H1 (cell line): Measurements from ENCODE around the gene TMX3. TPM values are rescaled to one million over a fixed set of nuclear protein-coding genes. Genes with fewer than 3 reads are reported as not detected.

ENCODE experiments used
- CBX5 ChIP-seq: fragments of 300-800, 300-1000 bp; sonication (generic); IDR thresholded peaks from 2 replicates; pipeline ENCODE4 v1.7.1; 2016; ENCODE audit warnings: antibody characterized with exemption, low read length, low read depth
- CHD2 ChIP-seq: IDR thresholded peaks from 2 replicates; pipeline ENCODE4 v1.6.1; 2012; ENCODE audit warnings: low read length, improper control_type of control experiment
- CHD7 ChIP-seq: fragments of 300-600 bp; sonication (generic); IDR thresholded peaks from 2 replicates; pipeline ENCODE4 v1.7.1; 2012; ENCODE audit warnings: low read length, moderate library complexity, mild to moderate bottlenecking, inconsistent platforms; ENCODE audit not compliant: insufficient replicate concordance
- GTF2F1 ChIP-seq: IDR thresholded peaks from 2 replicates; pipeline ENCODE4 v1.6.1; 2012; ENCODE audit warnings: low read depth, low read length, improper control_type of control experiment, borderline replicate concordance
- POU5F1 ChIP-seq: IDR thresholded peaks from 2 replicates; pipeline ENCODE4 v1.6.1; 2011; ENCODE audit warnings: low read depth, mild to moderate bottlenecking, low read length, moderate library complexity
- RAD21 ChIP-seq, 2 experiments: IDR thresholded peaks in 1 of 2; conservative IDR thresholded peaks in 1 of 2; 2 replicates each; pipeline ENCODE4 v1.6.1; 2011; ENCODE audit warnings: low read depth in 2 of 2, low read length in 2 of 2, improper control_type of control experiment in 1 of 2, inconsistent platforms in 1 of 2, mild to moderate bottlenecking in 1 of 2, moderate library complexity in 1 of 2
- RNF2 ChIP-seq: fragments of 200-900, 300-1000 bp; sonication (generic); IDR thresholded peaks from 2 replicates; pipeline ENCODE4 v1.7.1; 2016; ENCODE audit warnings: borderline replicate concordance, low read depth, mild to moderate bottlenecking, antibody characterized with exemption, low read length; ENCODE audit not compliant: poor library complexity, severe bottlenecking; ENCODE audit errors: missing control alignments
- SIX5 ChIP-seq: IDR thresholded peaks from 2 replicates; pipeline ENCODE4 v1.6.1; 2011; ENCODE audit warnings: mild to moderate bottlenecking, low read depth, low read length
- SRF ChIP-seq: IDR thresholded peaks from 2 replicates; pipeline ENCODE4 v1.6.1; 2011; ENCODE audit warnings: mild to moderate bottlenecking, low read depth, low read length, moderate library complexity
- polyA plus RNA-seq, 7 experiments: library from polyadenylated mRNA; depleted of rRNA in 3 of 7; stranded (reverse) in 5 of 7; unstranded in 2 of 7; fragments of >200 nt in 5 of 7; fragments of 200-250 nt in 2 of 7; gene quantifications; 1 replicate in 5 of 7; 2 replicates in 1 of 7; 4 replicates in 1 of 7; pipeline versions ENCODE4 v1.2.1 to v1.2.3, GENCODE V29; 2011 to 2013; ENCODE audit warnings: missing spikeins in 2 of 7, mixed read lengths in 2 of 7
- total RNA-seq: library from RNA; stranded (reverse); fragmentation: NEBNext Ultra II Directional; extraction: Animal tissue kit (Norgen Biotek cat#: 25700); gene quantifications from 2 replicates; pipeline ENCODE4 v1.2.1, GENCODE V29; 2021

Gene TMX3
- total and polyA plus RNA-seq, 2 of the 8 experiments (the other 6 are each of a cell fraction or from before 2014, with no cell fraction given), result 12.6 to 29.0 TPM

DNA sequence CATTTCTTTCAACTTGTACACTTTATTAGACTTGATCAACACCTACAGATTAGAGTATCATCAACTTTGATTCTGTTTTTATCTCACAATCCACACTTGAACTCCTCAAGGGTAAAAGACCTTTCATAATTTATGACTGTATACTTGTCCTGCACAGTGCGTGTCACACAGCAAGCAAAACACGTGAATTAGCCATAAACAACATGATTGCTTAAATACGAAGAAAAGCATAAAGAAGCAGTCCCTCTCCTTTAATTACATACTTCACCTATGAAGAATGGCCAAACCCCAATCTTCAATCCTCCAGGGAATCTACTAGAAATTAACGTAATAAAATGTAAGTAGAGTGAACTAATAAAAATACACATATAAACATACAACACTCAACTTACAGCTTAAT, 13.6 kb downstream of the TMX3 start (continued):
- TF ChIP-seq CHD7 (no peak), CBX5 (no peak), RAD21 (IDR thresholded peaks at IDR 0.05 in 1 of 2, conservative IDR thresholded peaks at IDR 0.05 in 1 of 2; ENCODE audit: low read depth in 2 of 2, low read length in 2 of 2) (no peak), POU5F1 (no peak), SRF (no peak), CHD2 (no peak), RNF2 (no peak), GTF2F1 (no peak), SIX5 (no peak)
